Psoas muscle (tissue), 8 donors: ENCODE results near the gene RASSF5. TPM values are rescaled to one million over a fixed set of nuclear protein-coding genes. Genes with fewer than 3 reads are reported as not detected.

Experiments
- ATAC-seq, 4 donors: fragments of 200-7000 bp; cut with Tn5 transposase; one replicate each; pipeline ENCODE4 v1.9.1; 2020; ENCODE audit warnings: moderate library complexity in 3 of 4, mild to moderate bottlenecking in 2 of 4
- DNase-seq, 2 donors: peaks; one replicate each; pipeline ENCODE4 v3.0.0-alpha.2; 2020
- H3K27ac ChIP-seq: fragments of 200-600 bp; one replicate; pipeline ENCODE4 v1.8.0; 2022
- H3K27me3 ChIP-seq, 3 donors: fragments of 200-600 bp in 1 of 3; one replicate each; pipeline versions ENCODE4 v1.6.1 to v1.8.0; 2013 to 2022; ENCODE audit warnings: low read length in 2 of 3, mild to moderate bottlenecking in 2 of 3, moderate library complexity in 1 of 3; ENCODE audit not compliant: insufficient read depth in 3 of 3
- H3K36me3 ChIP-seq, 2 donors: fragments of 200-600 bp in 1 of 2; one replicate each; pipeline versions ENCODE4 v1.6.1 to v1.8.0; 2013 to 2022; ENCODE audit warnings: low read depth in 1 of 2, mild to moderate bottlenecking in 1 of 2, moderate library complexity in 1 of 2; ENCODE audit not compliant: insufficient read depth in 1 of 2
- H3K4me1 ChIP-seq: fragments of 200-600 bp; one replicate; pipeline ENCODE4 v1.8.0; 2022
- H3K4me3 ChIP-seq: fragments of 200-600 bp; one replicate; pipeline ENCODE4 v1.8.0; 2022; ENCODE audit warnings: mild to moderate bottlenecking
- H3K9me3 ChIP-seq: fragments of 200-600 bp; one replicate; pipeline ENCODE4 v1.8.0; 2022
- WGBS, 3 donors: extraction: QIAGEN DNeasy Blood & Tissue Kit; methylation state at CpG; one replicate each; pipeline versions ENCODE4 v1.1.6 to v1.1.7; 2013; 5-methylcytosine and 5-hydroxymethylcytosine counted together
- intact Hi-C, 2 donors: fragments of 100-400 bp; cut with DNase I; formaldehyde crosslinking; loops; one replicate each; pipeline versions ENCODE4 v1.11.0 to v1.14.2; 2022
- polyA plus RNA-seq, 3 donors: library from polyadenylated mRNA; stranded (reverse); fragments of 200-250 nt; gene quantifications; one replicate each; pipeline ENCODE4 v1.2.3, GENCODE V29; 2013
- total RNA-seq, 4 donors: library from RNA; stranded (reverse); fragmentation: NEBNext Ultra II Directional in 2 of 4; extraction: Animal tissue kit (Norgen Biotek cat#: 25700) in 2 of 4; gene quantifications; one replicate each; pipeline versions ENCODE4 v1.2.1 to v1.2.4, GENCODE V29; 2021 to 2023
- TF ChIP-seq, protein P1 (sequence below): fragments of 200-600 bp; IDR thresholded peaks from one replicate; pipeline ENCODE4 v1.8.0; 2022; ENCODE audit warnings: antibody characterized with exemption
- donor health status: healthy with polysubstance abuse.
- donor health status: DM: no; HTN: no; CAD: no; lungs with moderate emphysema.
- donor health status: Bipolar disorder and iron deficiency.
- donor health status: healthy.
- donor health status: DM: yes; HTN: yes; CAD: no.
- donor health status: DM: no; HTN: no; CAD: no.
- donor health status: DM: no; HTN: no; CAD: no.
- donor health status: DM: yes; HTN: yes; CAD: no.

Gene RASSF5
- total and polyA plus RNA-seq, 7 donors: 1.1 to 14.6 (median 1.9) TPM

DNA sequence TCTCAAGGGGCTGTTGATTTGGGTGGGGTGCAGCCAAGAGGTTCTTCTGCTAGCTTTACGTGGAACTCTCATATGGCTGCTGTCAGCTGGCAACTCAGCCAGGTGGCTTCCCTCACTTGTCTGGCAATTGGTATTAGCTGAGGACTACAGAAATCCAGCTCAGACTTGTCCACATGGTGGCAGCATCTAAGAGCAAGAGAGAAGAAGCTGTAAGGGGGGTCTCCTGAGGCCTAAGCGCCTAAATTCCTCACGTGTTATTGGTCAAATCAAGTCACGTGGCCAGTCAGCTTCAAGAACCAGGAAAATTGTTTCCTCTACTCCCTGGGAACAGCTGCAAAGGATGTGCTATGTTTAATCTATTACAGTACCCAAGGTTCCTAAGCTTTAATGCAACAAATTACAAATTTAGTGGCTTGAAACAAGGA lies 123.8 kb downstream of the RASSF5 start:
- Histone ChIP-seq H3K36me3 (no peaks in the 10 kb centered on the region), H3K4me3 (no peak overlapping the region), H3K9me3 (no peaks in the 10 kb centered on the region), H3K27me3 (no peaks in the 10 kb centered on the region), H3K27ac (no peak overlapping the region), H3K4me1 (peaks cover 10% of the 10 kb centered on the region)
- intact Hi-C loops: loop anchor here (5.0 to 10.0 kb wide), 5 partner anchors 176 to 354 kb away; no protein-coding TSS in a partner anchor
- 12 to 22% (median 18%) methylated on average over 4 of the region's 4 CpGs for WGBS, 3 donors
- ATAC-seq: no peak
- TF ChIP-seq, protein P1, sequence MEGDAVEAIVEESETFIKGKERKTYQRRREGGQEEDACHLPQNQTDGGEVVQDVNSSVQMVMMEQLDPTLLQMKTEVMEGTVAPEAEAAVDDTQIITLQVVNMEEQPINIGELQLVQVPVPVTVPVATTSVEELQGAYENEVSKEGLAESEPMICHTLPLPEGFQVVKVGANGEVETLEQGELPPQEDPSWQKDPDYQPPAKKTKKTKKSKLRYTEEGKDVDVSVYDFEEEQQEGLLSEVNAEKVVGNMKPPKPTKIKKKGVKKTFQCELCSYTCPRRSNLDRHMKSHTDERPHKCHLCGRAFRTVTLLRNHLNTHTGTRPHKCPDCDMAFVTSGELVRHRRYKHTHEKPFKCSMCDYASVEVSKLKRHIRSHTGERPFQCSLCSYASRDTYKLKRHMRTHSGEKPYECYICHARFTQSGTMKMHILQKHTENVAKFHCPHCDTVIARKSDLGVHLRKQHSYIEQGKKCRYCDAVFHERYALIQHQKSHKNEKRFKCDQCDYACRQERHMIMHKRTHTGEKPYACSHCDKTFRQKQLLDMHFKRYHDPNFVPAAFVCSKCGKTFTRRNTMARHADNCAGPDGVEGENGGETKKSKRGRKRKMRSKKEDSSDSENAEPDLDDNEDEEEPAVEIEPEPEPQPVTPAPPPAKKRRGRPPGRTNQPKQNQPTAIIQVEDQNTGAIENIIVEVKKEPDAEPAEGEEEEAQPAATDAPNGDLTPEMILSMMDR: peak; percentile 50
- peak; percentile 36 to 53 for DNase-seq

DNA sequence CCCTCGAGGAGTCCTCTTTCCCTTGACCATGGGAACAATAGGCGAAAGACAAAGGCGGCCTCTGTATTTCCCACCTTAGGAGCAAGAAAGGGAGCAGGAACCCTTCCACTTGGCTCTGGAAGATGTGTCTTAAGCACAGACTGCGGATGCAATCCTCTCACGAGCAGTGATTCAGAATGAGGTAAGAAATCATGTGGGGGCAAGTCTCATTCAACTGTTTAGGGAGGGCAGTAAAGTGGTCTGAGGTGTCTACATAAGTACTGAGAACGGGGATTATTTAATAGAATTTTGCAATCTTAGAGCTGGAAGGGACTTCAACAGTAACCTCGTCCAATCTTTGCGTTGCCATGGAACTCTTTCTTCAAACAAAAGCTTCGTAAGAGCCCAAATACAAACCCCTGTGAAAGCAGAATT lies 126.4 kb downstream of the RASSF5 start:
- peak in 1 of 4 donors; percentile 4 for ATAC-seq
- Histone ChIP-seq H3K27me3 (no peaks in the 10 kb centered on the region), H3K4me1 (peaks cover 18% of the 10 kb centered on the region), H3K27ac (no peak overlapping the region), H3K4me3 (no peak overlapping the region), H3K36me3 (no peaks in the 10 kb centered on the region), H3K9me3 (no peaks in the 10 kb centered on the region)
- TF ChIP-seq, protein P1: no peak
- intact Hi-C loops: loop anchor here (1.0 to 10.0 kb wide), 9 partner anchors 25 to 351 kb away; no protein-coding TSS in a partner anchor
- no peak for DNase-seq
- WGBS, 3 donors: 48 to 61% (median 55%) methylated on average over 9 of the region's 9 CpGs

DNA sequence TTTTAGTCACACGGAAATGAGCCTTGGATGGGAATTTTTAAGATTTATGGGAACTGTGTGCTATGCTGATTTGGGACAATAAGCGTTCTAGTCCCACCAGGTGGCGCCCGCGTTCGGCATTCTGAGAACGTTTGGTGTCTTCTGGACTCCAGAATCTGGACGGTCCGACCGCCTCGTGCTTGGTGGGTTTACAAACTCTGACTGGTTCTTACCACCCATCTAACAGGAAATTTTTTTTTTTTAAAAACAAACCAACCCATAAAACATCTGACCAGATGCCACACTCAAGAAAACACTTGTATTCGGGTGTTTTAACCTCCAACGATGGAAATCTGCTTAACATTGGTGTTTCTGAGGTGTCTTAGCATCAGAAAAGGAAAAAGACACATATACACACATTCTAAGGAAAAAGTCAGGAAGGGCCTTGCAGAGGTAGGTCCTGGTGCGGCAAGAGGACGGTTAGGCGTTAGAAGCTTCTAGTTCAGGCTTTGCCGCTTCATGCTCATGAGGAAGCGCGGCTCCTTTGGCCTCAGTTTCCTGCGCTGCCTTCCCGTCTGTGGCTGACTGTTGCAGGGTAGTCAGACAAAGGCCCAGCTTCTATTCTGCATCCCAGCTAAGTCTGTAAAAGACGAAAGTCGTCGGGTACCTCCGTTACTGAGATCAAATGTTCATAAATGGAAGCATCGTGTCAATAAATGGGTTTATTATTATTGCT lies 127.2 kb downstream of the RASSF5 start:
- no peaks in the 10 kb centered on the region for H3K27me3 ChIP-seq
- DNase-seq: peak; percentile 95 to 96
- H3K27ac ChIP-seq: peak overlapping the region; percentile 73
- WGBS, 3 donors: 11 to 15% (median 11%) methylated on average over 26 of the region's 26 CpGs
- ATAC-seq: peak; percentile 72 to 89 (median 74)
- H3K36me3 ChIP-seq: no peaks in the 10 kb centered on the region
- peaks cover 18% of the 10 kb centered on the region for H3K4me1 ChIP-seq
- no peaks in the 10 kb centered on the region for H3K9me3 ChIP-seq
- intact Hi-C loops: loop anchor here (1.0 to 10.0 kb wide), 8 partner anchors 24 to 350 kb away; no protein-coding TSS in a partner anchor
- H3K4me3 ChIP-seq: peak overlapping the region; percentile 97
- TF ChIP-seq, protein P1: peak; percentile 88

DNA sequence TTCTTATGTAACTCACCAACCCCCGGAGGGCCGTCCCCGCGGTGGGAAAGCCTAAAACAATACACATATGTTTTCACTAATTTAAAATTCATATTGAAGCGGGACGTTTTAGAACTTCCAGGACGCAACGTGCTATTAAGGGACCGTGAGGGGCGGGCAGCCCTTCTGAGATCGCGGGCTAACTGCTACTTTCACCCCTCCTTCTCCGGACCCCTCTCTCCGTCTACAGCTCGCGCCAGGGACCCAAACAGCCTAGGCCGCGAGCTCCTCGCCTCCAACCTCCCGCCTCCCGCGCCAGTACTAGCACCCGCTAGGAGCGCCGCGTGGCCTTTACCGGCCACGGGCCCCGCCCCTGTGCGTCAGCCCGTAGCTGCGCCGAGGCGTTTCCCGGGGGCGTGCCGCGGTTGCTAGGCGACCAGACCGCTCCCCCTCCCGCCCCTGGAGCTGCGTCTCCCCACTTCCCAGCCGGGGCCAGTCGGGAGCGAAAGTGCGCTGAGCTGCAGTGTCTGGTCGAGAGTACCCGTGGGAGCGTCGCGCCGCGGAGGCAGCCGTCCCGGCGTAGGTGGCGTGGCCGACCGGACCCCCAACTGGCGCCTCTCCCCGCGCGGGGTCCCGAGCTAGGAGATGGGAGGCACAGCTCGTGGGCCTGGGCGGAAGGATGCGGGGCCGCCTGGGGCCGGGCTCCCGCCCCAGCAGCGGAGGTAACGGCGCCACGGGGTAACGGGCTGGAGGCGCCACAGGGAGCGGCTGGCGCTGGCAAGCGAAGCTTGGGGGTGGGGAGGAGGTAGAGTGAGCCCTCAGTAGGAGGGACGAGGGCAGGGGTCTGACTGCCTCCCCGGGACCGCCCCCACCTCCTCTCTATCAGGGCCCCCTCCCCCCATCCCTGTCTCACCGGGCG lies 128.0 kb downstream of the RASSF5 start, which contains the start of gene DYRK3:
Gene DYRK3, plus strand, starts transcription at position 457 of the 898 bp plus-strand sequence. Its CDS starts 168 bp downstream, at position 625.
- Histone ChIP-seq H3K27ac (peak within 1 kb of the TSS; percentile 73), H3K4me3 (peak within 1 kb of the TSS; percentile 97), H3K27me3 (no peaks in the 10 kb centered on the region), H3K9me3 (no peaks in the 10 kb centered on the region), H3K36me3 (no peaks in the 10 kb centered on the region), H3K4me1 (peaks cover 18% of the 10 kb centered on the region)
- intact Hi-C loops: loop anchor here (2.0 to 10.0 kb wide), 3 partner anchors 171 to 349 kb away; no protein-coding TSS in a partner anchor
- TF ChIP-seq, protein P1: peak; percentile 21
- 0 to 1% (median 0%) methylated on average over 70 to 84 of the region's 84 CpGs for WGBS, 3 donors
- DNase-seq (peak; percentile 95 to 97), ATAC-seq (peak; percentile 97 to 99 (median 98))
